Suprapubic skin (tissue), 4 donors: ENCODE measurements around the gene L1TD1.

Experiments
- POLR2A ChIP-seq, 2 donors: fragments of 450-650 bp; IDR thresholded peaks; one replicate each; pipeline ENCODE4 v1.6.1; 2017; ENCODE audit warnings: antibody characterized with exemption in 2 of 2, mild to moderate bottlenecking in 2 of 2, moderate library complexity in 2 of 2
- POLR2AphosphoS5 ChIP-seq, 3 donors: sonication (generic); formaldehyde crosslinking; IDR thresholded peaks; one replicate each; pipeline ENCODE4 v1.6.1; 2017; ENCODE audit warnings: antibody characterized with exemption in 3 of 3
- TF ChIP-seq, protein P1 (sequence below), 2 donors: fragments of 200-600 bp in 1 of 2; fragments of 450-650 bp in 1 of 2; sonication (generic) in 1 of 2; IDR thresholded peaks; one replicate each; pipeline ENCODE4 v1.5.1; 2016 to 2019; ENCODE audit warnings: antibody characterized with exemption in 2 of 2, mild to moderate bottlenecking in 1 of 2, moderate library complexity in 1 of 2

DNA sequence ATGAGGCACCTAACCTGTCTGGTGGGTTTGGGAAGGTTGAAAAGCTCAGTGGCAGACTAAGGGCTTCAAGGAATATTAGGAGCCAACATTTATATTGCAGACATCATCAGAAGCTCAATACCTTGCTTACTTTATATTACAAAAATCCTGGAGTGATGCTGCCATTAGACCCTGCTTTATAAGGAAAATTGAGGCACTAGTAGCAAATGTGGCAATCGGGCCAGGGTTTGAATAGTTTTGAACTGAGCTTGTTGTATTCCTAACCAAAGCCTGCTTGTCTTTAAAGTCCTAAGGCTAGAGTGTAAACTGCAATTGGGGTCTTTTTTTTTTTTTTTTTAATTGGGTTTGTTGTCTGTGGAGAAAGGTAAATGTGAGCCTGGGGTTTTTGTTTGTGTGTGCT, 14.3 kb downstream of the L1TD1 start:
- TF ChIP-seq POLR2A (IDR thresholded peaks at IDR 0.05) (no peak), POLR2AphosphoS5 (IDR thresholded peaks at IDR 0.05) (no peak)
- TF ChIP-seq, protein P1, sequence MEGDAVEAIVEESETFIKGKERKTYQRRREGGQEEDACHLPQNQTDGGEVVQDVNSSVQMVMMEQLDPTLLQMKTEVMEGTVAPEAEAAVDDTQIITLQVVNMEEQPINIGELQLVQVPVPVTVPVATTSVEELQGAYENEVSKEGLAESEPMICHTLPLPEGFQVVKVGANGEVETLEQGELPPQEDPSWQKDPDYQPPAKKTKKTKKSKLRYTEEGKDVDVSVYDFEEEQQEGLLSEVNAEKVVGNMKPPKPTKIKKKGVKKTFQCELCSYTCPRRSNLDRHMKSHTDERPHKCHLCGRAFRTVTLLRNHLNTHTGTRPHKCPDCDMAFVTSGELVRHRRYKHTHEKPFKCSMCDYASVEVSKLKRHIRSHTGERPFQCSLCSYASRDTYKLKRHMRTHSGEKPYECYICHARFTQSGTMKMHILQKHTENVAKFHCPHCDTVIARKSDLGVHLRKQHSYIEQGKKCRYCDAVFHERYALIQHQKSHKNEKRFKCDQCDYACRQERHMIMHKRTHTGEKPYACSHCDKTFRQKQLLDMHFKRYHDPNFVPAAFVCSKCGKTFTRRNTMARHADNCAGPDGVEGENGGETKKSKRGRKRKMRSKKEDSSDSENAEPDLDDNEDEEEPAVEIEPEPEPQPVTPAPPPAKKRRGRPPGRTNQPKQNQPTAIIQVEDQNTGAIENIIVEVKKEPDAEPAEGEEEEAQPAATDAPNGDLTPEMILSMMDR (IDR thresholded peaks at IDR 0.05), result no peak
